Neural crest cell (in vitro differentiated cells): Measurements from ENCODE around the gene GBX2. TPM values are rescaled to one million over a fixed set of nuclear protein-coding genes. Genes with fewer than 3 reads are reported as not detected.
A peak's percentile ranks its signal among the peaks of the same experiment; 100 is the strongest.

Experiments used
- DNase-seq: peaks from one replicate; pipeline ENCODE4 v3.0.0; 2021; ENCODE audit warnings: low read depth, mixed read lengths, low spot score
- H3K27ac Mint-ChIP-seq: one replicate; pipeline ENCODE4 v1.8.0; 2021; ENCODE audit warnings: mild to moderate bottlenecking, mixed read lengths; ENCODE audit not compliant: unreplicated experiment
- H3K27me3 Mint-ChIP-seq: 2 replicates; pipeline ENCODE4 v1.8.0; 2021; ENCODE audit warnings: low read depth, mild to moderate bottlenecking, mixed read lengths
- H3K36me3 Mint-ChIP-seq: 2 replicates; pipeline ENCODE4 v1.8.0; 2021; ENCODE audit warnings: low read depth, mild to moderate bottlenecking, mixed read lengths
- H3K4me1 Mint-ChIP-seq: 2 replicates; pipeline ENCODE4 v1.8.0; 2021; ENCODE audit warnings: mixed read lengths
- H3K4me3 Mint-ChIP-seq: one replicate; pipeline ENCODE4 v1.8.0; 2021; ENCODE audit warnings: mild to moderate bottlenecking, mixed read lengths
- H3K9me3 Mint-ChIP-seq: 2 replicates; pipeline ENCODE4 v1.8.0; 2021; ENCODE audit warnings: mixed read lengths
- CTCF ChIP-seq: fragments of 200-600 bp; sonication (generic); conservative IDR thresholded peaks from 2 replicates; pipeline ENCODE4 v1.5.0; 2021; ENCODE audit warnings: antibody characterized with exemption, mild to moderate bottlenecking
- total RNA-seq: library from RNA; stranded (reverse); gene quantifications from 2 replicates; pipeline ENCODE4 v1.2.1, GENCODE V29; 2021

The GBX2 gene
- total RNA-seq, 1 donor from 2014 or later: 21.3 TPM

- no peaks in the 10 kb centered on the region for H3K9me3 Mint-ChIP-seq
- H3K27me3 Mint-ChIP-seq: peaks cover 75% of the 10 kb centered on the region
- H3K27ac Mint-ChIP-seq: no peak overlapping the region
- no peaks in the 10 kb centered on the region for H3K36me3 Mint-ChIP-seq
- H3K4me3 Mint-ChIP-seq: no peak overlapping the region
- H3K4me1 Mint-ChIP-seq: peaks cover 16% of the 10 kb centered on the region
- no peak for TF ChIP-seq CTCF
- no peak for DNase-seq
Observed at GRCh38 chr2:236159778-236160170, 8.4 kb downstream of the GBX2 start.

- Mint-ChIP-seq H3K36me3 (peaks cover 3% of the 10 kb centered on the region), H3K27me3 (peaks cover 75% of the 10 kb centered on the region), H3K4me1 (peaks cover 14% of the 10 kb centered on the region), H3K9me3 (peaks cover 3% of the 10 kb centered on the region), H3K4me3 (peak overlapping the region; percentile 57), H3K27ac (no peak overlapping the region)
- no peak for DNase-seq
- no peak for TF ChIP-seq CTCF
Observed at GRCh38 chr2:236158969-236159777, 9.0 kb downstream of the GBX2 start.

- peaks cover 71% of the 10 kb centered on the region for H3K27me3 Mint-ChIP-seq
- H3K9me3 Mint-ChIP-seq: peaks cover 3% of the 10 kb centered on the region
- DNase-seq: no peak
- H3K27ac Mint-ChIP-seq: no peak overlapping the region
- H3K36me3 Mint-ChIP-seq: peaks cover 3% of the 10 kb centered on the region
- peak overlapping the region; percentile 48 for H3K4me3 Mint-ChIP-seq
- peaks cover 14% of the 10 kb centered on the region for H3K4me1 Mint-ChIP-seq
- TF ChIP-seq CTCF: no peak
Observed at GRCh38 chr2:236157815-236158498, 10.2 kb downstream of the GBX2 start.

- no peak overlapping the region for H3K4me3 Mint-ChIP-seq
- peaks cover 68% of the 10 kb centered on the region for H3K27me3 Mint-ChIP-seq
- H3K9me3 Mint-ChIP-seq: peaks cover 5% of the 10 kb centered on the region
- TF ChIP-seq CTCF: no peak
- DNase-seq: no peak
- peaks cover 10% of the 10 kb centered on the region for H3K4me1 Mint-ChIP-seq
- peaks cover 5% of the 10 kb centered on the region for H3K36me3 Mint-ChIP-seq
- no peak overlapping the region for H3K27ac Mint-ChIP-seq
Observed at GRCh38 chr2:236157366-236157765, 10.8 kb downstream of the GBX2 start.

DNA sequence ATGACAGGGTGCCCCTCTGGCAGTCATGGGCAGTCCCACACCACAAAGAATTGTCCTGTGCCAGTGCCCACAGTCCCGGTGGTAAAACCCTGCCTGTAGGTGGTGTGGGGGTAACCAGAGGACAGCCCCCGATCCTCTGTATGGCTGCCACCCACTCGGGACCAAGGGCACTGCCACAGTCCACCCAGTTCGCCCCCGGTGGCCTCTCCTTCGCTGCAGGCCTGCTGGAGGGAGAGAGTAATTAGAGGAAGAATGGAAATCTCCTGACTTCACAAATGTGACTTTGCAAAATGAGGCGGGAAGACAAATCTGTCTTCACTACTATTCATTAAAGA lies 11.4 kb downstream of the GBX2 start:
- Mint-ChIP-seq H3K4me1 (peaks cover 10% of the 10 kb centered on the region), H3K27me3 (peaks cover 63% of the 10 kb centered on the region), H3K4me3 (no peak overlapping the region), H3K36me3 (peaks cover 5% of the 10 kb centered on the region), H3K27ac (no peak overlapping the region), H3K9me3 (peaks cover 5% of the 10 kb centered on the region)
- TF ChIP-seq CTCF: no peak
- no peak for DNase-seq
